ENCODE measurements around the gene MAPK13.
"Not testable (repeated sequence)": the region's sequence is repeated elsewhere in the genome, so short reads cannot be mapped to it uniquely, and the experiment has no call there.

Gene MAPK13

GRCh38 chr6:36129941-36130666, at the start of gene MAPK13:
MAPK13 (plus strand) TSS chr6:36130513; CDS start chr6:36130583, 70 bp downstream.
- no peak for DNase-seq

- DNase-seq, result no peak
Observed at GRCh38 chr6:36082318-36082717, 48.0 kb upstream of the MAPK13 start.

- no peak for DNase-seq
Observed at GRCh38 chr6:36083446-36083845, 46.9 kb upstream of the MAPK13 start.

GRCh38 chr6:36088204-36088603, 42.1 kb upstream of the MAPK13 start:
- DNase-seq, result not testable (repeated sequence)

- no peak for DNase-seq
Observed at GRCh38 chr6:36089048-36089447, 41.3 kb upstream of the MAPK13 start.

- DNase-seq, result no peak
Observed at GRCh38 chr6:36094238-36094637, 36.1 kb upstream of the MAPK13 start.

- DNase-seq, result peak; percentile 82
Observed at GRCh38 chr6:36094753-36095496, 35.4 kb upstream of the MAPK13 start.

GRCh38 chr6:36095497-36096391, 34.6 kb upstream of the MAPK13 start:
- no peak for DNase-seq

- no peak for DNase-seq
Observed at GRCh38 chr6:36098253-36098919, 31.9 kb upstream of the MAPK13 start.

- DNase-seq, result no peak
Observed at GRCh38 chr6:36098920-36099647, 31.2 kb upstream of the MAPK13 start.

- DNase-seq, result no peak
Observed at GRCh38 chr6:36099869-36100483, 30.3 kb upstream of the MAPK13 start.

GRCh38 chr6:36101691-36102090, 28.6 kb upstream of the MAPK13 start:
- DNase-seq, result no peak

- no peak for DNase-seq
Observed at GRCh38 chr6:36102853-36103252, 27.5 kb upstream of the MAPK13 start.

- no peak for DNase-seq
Observed at GRCh38 chr6:36104836-36105235, 25.5 kb upstream of the MAPK13 start.

- no peak for DNase-seq
Observed at GRCh38 chr6:36109092-36109491, 21.2 kb upstream of the MAPK13 start.

- DNase-seq, result no peak
Observed at GRCh38 chr6:36110050-36110449, 20.3 kb upstream of the MAPK13 start.

- DNase-seq, result no peak
Observed at GRCh38 chr6:36110863-36111262, 19.4 kb upstream of the MAPK13 start.

- no peak for DNase-seq
Observed at GRCh38 chr6:36111526-36111925, 18.8 kb upstream of the MAPK13 start.

GRCh38 chr6:36113049-36113448, 17.3 kb upstream of the MAPK13 start:
- DNase-seq, result no peak

GRCh38 chr6:36113703-36114102, 16.6 kb upstream of the MAPK13 start:
- no peak for DNase-seq

- DNase-seq, result no peak
Observed at GRCh38 chr6:36114798-36115408, 15.4 kb upstream of the MAPK13 start.
